NB4 (cell line): ENCODE data around the gene NTPCR.

Source experiments
- CTCF ChIP-seq: IDR thresholded peaks from one replicate; pipeline ENCODE4 v1.5.1; 2012; ENCODE audit warnings: low read depth, low read length
- POLR2A ChIP-seq: IDR thresholded peaks from 2 replicates; pipeline ENCODE4 v1.6.1; 2011; ENCODE audit warnings: mild to moderate bottlenecking; ENCODE audit not compliant: insufficient read length; ENCODE audit errors: extremely low read depth

DNA sequence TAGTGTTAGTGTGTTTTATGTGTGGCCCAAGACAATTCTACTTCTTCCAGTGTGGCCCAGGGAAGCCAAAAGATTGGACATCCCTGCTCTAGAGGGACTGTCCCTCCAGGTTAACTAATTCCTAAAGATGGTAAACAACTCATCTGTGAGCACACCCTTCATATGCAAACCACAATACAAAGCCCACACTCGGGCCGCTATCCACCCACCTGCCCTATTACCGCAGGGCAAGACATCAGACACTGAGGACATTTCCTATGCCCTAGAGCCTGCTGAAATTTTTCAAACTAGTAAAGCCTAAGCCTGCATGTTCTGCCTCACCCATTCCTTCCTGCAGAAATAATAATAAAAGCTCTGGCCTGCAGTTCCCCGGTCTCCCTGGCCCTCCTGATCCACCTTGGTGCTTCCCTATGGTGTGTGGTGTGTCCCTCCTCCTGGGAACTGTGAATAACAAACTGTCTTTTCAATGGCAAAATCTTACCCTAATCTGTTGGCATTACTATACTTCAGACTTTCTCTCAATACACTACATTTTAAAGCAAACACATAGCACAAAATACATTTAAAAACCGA is 39.3 kb upstream of the NTPCR start:
- TF ChIP-seq CTCF (no peak), POLR2A (no peak)
